Smooth muscle cell (in vitro differentiated cells): ENCODE measurements around the gene ZNF880. TPM values are rescaled to one million over a fixed set of nuclear protein-coding genes. Genes with fewer than 3 reads are reported as not detected.
"Not testable (repeated sequence)": the region's sequence is repeated elsewhere in the genome, so short reads cannot be mapped to it uniquely, and the experiment has no call there.

Experiments
- DNase-seq: peaks from one replicate; lab custom pipeline; 2025; ENCODE audit not compliant: unreplicated experiment; lab: John Stamatoyannopoulos, UW
- H2AFZ ChIP-seq: fragments of 200-600 bp; sonication (generic); 2 replicates; pipeline ENCODE4 v1.6.0; 2016; ENCODE audit warnings: antibody characterized with exemption, low read depth, mild to moderate bottlenecking
- H3F3A ChIP-seq: fragments of 200-600 bp; sonication (generic); 2 replicates; pipeline ENCODE4 v1.6.0; 2017; ENCODE audit warnings: antibody characterized with exemption, low read depth
- H3K27ac ChIP-seq: fragments of 200-600 bp; sonication (generic); 2 replicates; pipeline ENCODE4 v1.5.1; 2016; ENCODE audit warnings: low read depth, mild to moderate bottlenecking
- H3K27me3 ChIP-seq: fragments of 200-600 bp; sonication (generic); 2 replicates; pipeline ENCODE4 v1.6.1; 2016; ENCODE audit warnings: low read depth, mild to moderate bottlenecking
- H3K36me3 ChIP-seq: fragments of 200-600 bp; sonication (generic); 2 replicates; pipeline ENCODE4 v1.5.1; 2016; ENCODE audit warnings: low read depth
- H3K4me1 ChIP-seq: fragments of 200-600 bp; sonication (generic); 2 replicates; pipeline ENCODE4 v1.5.1; 2016; ENCODE audit warnings: low read depth
- H3K4me2 ChIP-seq: fragments of 200-600 bp; sonication (generic); 2 replicates; pipeline ENCODE4 v1.6.0; 2016; ENCODE audit warnings: mild to moderate bottlenecking
- H3K4me3 ChIP-seq: fragments of 200-600 bp; sonication (generic); 2 replicates; pipeline ENCODE4 v1.5.1; 2016; ENCODE audit warnings: mild to moderate bottlenecking
- H3K79me2 ChIP-seq: fragments of 200-600 bp; sonication (generic); 2 replicates; pipeline ENCODE4 v1.6.0; 2016; ENCODE audit warnings: low read depth, mild to moderate bottlenecking
- H3K9ac ChIP-seq: fragments of 200-600 bp; sonication (generic); 2 replicates; pipeline ENCODE4 v1.6.0; 2016; ENCODE audit warnings: low read depth
- H3K9me3 ChIP-seq: fragments of 200-600 bp; sonication (generic); replicated peaks from 2 replicates; pipeline ENCODE4 v1.5.1; 2016; ENCODE audit warnings: low read depth
- H4K20me1 ChIP-seq: fragments of 200-600 bp; sonication (generic); 2 replicates; pipeline ENCODE4 v1.6.0; 2016; ENCODE audit warnings: low read depth
- WGBS: methylation state at CpG from one replicate; pipeline ENCODE4 v1.1.7; 2016; ENCODE audit warnings: low lambda C conversion rate; 5-methylcytosine and 5-hydroxymethylcytosine counted together
- polyA plus RNA-seq: library from polyadenylated mRNA; unstranded; fragments of >200 nt; fragmentation: Nextera tagmentation; extraction: Ambion mirVana; gene quantifications from 2 replicates; pipeline ENCODE4 v1.2.1, GENCODE V29; 2016
- total RNA-seq: library from RNA; depleted of rRNA; stranded (reverse); fragments of >200 nt; gene quantifications from 2 replicates; pipeline ENCODE4 v1.2.3, GENCODE V29; 2014
- TF ChIP-seq, protein P1 (sequence below): fragments of 200-600 bp; sonication (generic); IDR thresholded peaks from 2 replicates; pipeline ENCODE4 v1.5.1; 2017; ENCODE audit warnings: borderline replicate concordance, mild to moderate bottlenecking, antibody characterized with exemption; ENCODE audit not compliant: insufficient read depth, poor library complexity, severe bottlenecking

Gene ZNF880
- total and polyA plus RNA-seq, 2 experiments from 2014 or later, result 21.9 to 25.3 TPM

DNA sequence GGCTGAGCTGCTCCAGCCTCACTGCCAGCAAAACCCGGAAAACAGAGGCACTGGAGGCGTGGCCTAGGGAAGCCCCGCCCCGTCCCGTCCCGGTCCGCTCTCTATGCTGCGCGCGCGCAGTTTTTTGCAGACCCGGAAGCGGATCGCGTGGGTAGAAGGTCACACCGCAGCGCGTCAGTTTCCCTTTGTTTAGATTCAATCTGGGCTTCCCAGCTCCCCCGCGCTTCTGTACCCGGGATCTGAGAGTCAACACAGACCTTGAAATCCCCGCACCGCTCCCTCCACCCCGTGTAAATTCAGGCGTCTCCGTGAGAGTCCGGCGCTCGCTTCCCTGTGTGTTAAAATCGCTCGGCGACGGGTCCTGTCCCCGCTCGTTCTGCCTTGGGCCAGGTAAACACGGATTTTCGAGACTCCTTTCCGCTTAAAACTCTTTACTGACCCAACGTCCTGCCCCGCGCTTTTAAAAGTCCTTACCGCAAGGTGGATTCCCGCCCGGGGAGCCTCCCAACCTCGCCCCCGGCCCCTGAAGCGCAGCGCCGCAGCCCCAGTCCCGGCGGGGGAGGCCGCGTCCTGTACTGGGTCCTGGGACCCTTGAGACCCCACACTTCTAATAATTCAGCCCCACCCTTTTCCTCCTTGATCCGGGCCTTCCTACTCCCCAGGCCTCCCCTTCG lies 33.5 kb upstream of the ZNF880 start, which contains the start of gene ZNF610:
ZNF610 (plus strand) TSS at position 127 of the 674 bp plus-strand sequence. CDS start 12,930 bp downstream, outside the sequence.
- Histone ChIP-seq H3K4me2 (peak within 1 kb of the TSS; percentile 100), H3F3A (no peaks in the 10 kb centered on the region), H3K9me3 (peaks cover 6% of the 10 kb centered on the region), H3K9ac (peak within 1 kb of the TSS; percentile 95), H3K4me3 (peak within 1 kb of the TSS; percentile 96), H3K36me3 (no peaks in the 10 kb centered on the region), H3K4me1 (no peaks in the 10 kb centered on the region), H3K27me3 (no peaks in the 10 kb centered on the region), H3K79me2 (no peaks in the 10 kb centered on the region), H2AFZ (peak within 1 kb of the TSS; percentile 93), H4K20me1 (no peaks in the 10 kb centered on the region), H3K27ac (peak within 1 kb of the TSS; percentile 84)
- TF ChIP-seq, protein P1, sequence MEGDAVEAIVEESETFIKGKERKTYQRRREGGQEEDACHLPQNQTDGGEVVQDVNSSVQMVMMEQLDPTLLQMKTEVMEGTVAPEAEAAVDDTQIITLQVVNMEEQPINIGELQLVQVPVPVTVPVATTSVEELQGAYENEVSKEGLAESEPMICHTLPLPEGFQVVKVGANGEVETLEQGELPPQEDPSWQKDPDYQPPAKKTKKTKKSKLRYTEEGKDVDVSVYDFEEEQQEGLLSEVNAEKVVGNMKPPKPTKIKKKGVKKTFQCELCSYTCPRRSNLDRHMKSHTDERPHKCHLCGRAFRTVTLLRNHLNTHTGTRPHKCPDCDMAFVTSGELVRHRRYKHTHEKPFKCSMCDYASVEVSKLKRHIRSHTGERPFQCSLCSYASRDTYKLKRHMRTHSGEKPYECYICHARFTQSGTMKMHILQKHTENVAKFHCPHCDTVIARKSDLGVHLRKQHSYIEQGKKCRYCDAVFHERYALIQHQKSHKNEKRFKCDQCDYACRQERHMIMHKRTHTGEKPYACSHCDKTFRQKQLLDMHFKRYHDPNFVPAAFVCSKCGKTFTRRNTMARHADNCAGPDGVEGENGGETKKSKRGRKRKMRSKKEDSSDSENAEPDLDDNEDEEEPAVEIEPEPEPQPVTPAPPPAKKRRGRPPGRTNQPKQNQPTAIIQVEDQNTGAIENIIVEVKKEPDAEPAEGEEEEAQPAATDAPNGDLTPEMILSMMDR, result no peak
- 1% methylated on average over 52 of the region's 55 CpGs for WGBS
- peak; percentile 12 for DNase-seq

DNA sequence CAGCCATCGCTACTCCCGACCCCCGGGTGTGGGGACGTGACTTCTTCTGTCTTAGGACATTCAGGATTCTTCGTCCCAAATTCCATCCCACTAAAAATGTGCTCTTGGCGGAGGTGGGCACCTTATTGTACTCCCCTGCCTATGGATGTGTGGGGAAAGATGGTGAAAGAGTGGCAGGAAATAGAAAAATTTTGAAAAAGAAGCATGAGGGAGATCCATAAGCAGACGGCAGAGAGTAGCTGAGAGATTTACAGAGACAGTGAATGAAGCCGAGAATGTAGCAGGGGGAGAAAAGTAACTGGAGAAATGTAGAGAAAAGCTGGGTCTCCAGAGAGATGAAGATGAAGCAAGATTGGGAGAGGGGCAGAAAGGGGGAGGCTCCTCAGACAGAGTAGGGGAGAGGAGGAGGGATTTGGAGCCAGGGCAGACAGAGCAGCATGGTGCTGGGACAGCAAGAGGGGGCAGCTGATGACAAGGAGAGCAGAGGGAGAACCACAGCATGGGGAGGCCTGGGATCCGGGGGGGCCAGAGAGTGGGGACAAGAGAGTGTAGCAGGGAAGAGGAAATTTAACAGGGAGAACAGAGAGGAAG lies 32.8 kb upstream of the ZNF880 start:
- DNase-seq, result no peak
- peak overlapping the region; percentile 100 for H3K4me2 ChIP-seq
- peak overlapping the region; percentile 93 for H2AFZ ChIP-seq
- no peaks in the 10 kb centered on the region for H3K27me3 ChIP-seq
- H3K36me3 ChIP-seq, result no peaks in the 10 kb centered on the region
- TF ChIP-seq, protein P1, result no peak
- 11% methylated on average over 9 of the region's 9 CpGs for WGBS
- no peaks in the 10 kb centered on the region for H3F3A ChIP-seq
- H4K20me1 ChIP-seq, result no peaks in the 10 kb centered on the region
- H3K9ac ChIP-seq, result peak overlapping the region; percentile 95
- no peaks in the 10 kb centered on the region for H3K4me1 ChIP-seq
- H3K9me3 ChIP-seq, result peaks cover 3% of the 10 kb centered on the region
- H3K4me3 ChIP-seq, result peak overlapping the region; percentile 96
- no peaks in the 10 kb centered on the region for H3K79me2 ChIP-seq
- peak overlapping the region; percentile 84 for H3K27ac ChIP-seq

- WGBS, result 80% methylated on average over 3 of the region's 3 CpGs
Observed at GRCh38 chr19:52339022-52339421, 30.7 kb upstream of the ZNF880 start.

GRCh38 chr19:52343548-52343947 lies 26.2 kb upstream of the ZNF880 start:
- Histone ChIP-seq H3F3A (no peaks in the 10 kb centered on the region), H3K79me2 (no peaks in the 10 kb centered on the region), H4K20me1 (no peaks in the 10 kb centered on the region), H3K9me3 (no peaks in the 10 kb centered on the region), H3K4me1 (no peaks in the 10 kb centered on the region), H3K27ac (no peak overlapping the region), H2AFZ (no peak overlapping the region), H3K9ac (no peak overlapping the region), H3K36me3 (peaks cover 12% of the 10 kb centered on the region), H3K4me2 (no peak overlapping the region), H3K4me3 (no peak overlapping the region), H3K27me3 (no peaks in the 10 kb centered on the region)
- DNase-seq, result no peak
- TF ChIP-seq, protein P1, result peak; percentile 58
- WGBS, result 29% methylated on average over 8 of the region's 8 CpGs

More at GRCh38 chr19:52339022-52339421, 30.7 kb upstream of the ZNF880 start:
- H3F3A ChIP-seq, H3K4me3 ChIP-seq, H3K4me2 ChIP-seq, H3K36me3 ChIP-seq, DNase-seq, H4K20me1 ChIP-seq, H2AFZ ChIP-seq, H3K9me3 ChIP-seq, H3K79me2 ChIP-seq, H3K27me3 ChIP-seq, H3K9ac ChIP-seq, H3K4me1 ChIP-seq, H3K27ac ChIP-seq: not testable (repeated sequence)
